H1 (cell line): ENCODE measurements around the gene BCL2. TPM values are rescaled to one million over a fixed set of nuclear protein-coding genes. Genes with fewer than 3 reads are reported as not detected.

Experiments used
- BCL11A ChIP-seq, 2 experiments: IDR thresholded peaks; one replicate each; pipeline ENCODE4 v1.6.1; 2011; ENCODE audit warnings: low read depth in 2 of 2, low read length in 2 of 2, mild to moderate bottlenecking in 2 of 2
- CHD2 ChIP-seq: IDR thresholded peaks from 2 replicates; pipeline ENCODE4 v1.6.1; 2012; ENCODE audit warnings: low read length, improper control_type of control experiment
- EZH2 ChIP-seq: fragments of 200-600 bp; sonication (generic); IDR thresholded peaks from 2 replicates; pipeline ENCODE4 v1.7.1; 2012; ENCODE audit warnings: low read depth, mild to moderate bottlenecking, moderate library complexity, low read length, inconsistent platforms; ENCODE audit not compliant: severe bottlenecking
- TAF1 ChIP-seq: IDR thresholded peaks from 2 replicates; pipeline ENCODE4 v1.6.1; 2011; ENCODE audit warnings: mild to moderate bottlenecking, low read depth, low read length
- TCF12 ChIP-seq: IDR thresholded peaks from 2 replicates; pipeline ENCODE4 v1.6.1; 2011; ENCODE audit warnings: low read depth, mild to moderate bottlenecking, low read length
- polyA plus RNA-seq, 7 experiments: library from polyadenylated mRNA; depleted of rRNA in 3 of 7; stranded (reverse) in 5 of 7; unstranded in 2 of 7; fragments of >200 nt in 5 of 7; fragments of 200-250 nt in 2 of 7; gene quantifications; 1 replicate in 5 of 7; 2 replicates in 1 of 7; 4 replicates in 1 of 7; pipeline versions ENCODE4 v1.2.1 to v1.2.3, GENCODE V29; 2011 to 2013; ENCODE audit warnings: missing spikeins in 2 of 7, mixed read lengths in 2 of 7
- total RNA-seq: library from RNA; stranded (reverse); fragmentation: NEBNext Ultra II Directional; extraction: Animal tissue kit (Norgen Biotek cat#: 25700); gene quantifications from 2 replicates; pipeline ENCODE4 v1.2.1, GENCODE V29; 2021

Gene BCL2
- total and polyA plus RNA-seq, 2 of the 8 experiments (the other 6 are each of a cell fraction or from before 2014, with no cell fraction given), result 0.59 to 4.5 TPM

DNA sequence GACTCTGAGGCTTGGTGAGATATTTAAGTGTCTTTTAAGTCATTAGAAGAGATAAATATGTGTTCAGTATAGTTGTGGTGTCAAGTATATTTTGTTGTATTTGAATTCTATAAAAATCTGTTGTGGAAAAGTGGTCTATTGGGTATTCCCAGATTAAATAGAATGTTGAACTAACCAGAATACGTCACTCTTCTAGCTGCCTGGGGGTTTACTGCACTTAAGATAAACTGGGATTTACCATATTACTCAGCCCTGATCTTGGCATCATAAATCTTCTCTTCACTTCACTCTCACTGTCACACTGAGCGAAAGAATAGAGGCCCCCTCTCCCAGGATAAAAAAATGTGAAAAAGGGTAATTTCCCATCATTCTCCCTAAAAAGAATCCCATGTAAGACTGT, 129.8 kb downstream of the BCL2 start (continued):
- no peak for TF ChIP-seq TAF1
- no peak for TF ChIP-seq EZH2
- TF ChIP-seq TCF12, result no peak
- no peak for TF ChIP-seq CHD2
- no peak for TF ChIP-seq BCL11A (IDR thresholded peaks at IDR 0.05; ENCODE audit: low read depth in 2 of 2, low read length in 2 of 2)
- TF ChIP-seq, all 59 proteins: peak for 0
